Right atrium auricular region (tissue), 2 donors: ENCODE measurements around the gene SYNPO2. TPM values are rescaled to one million over a fixed set of nuclear protein-coding genes. Genes with fewer than 3 reads are reported as not detected.

ENCODE experiments used
- DNase-seq: peaks from one replicate; pipeline ENCODE4 v3.0.0-alpha.2; 2019; ENCODE audit warnings: low spot score
- H3K27ac ChIP-seq, 2 donors: fragments of 200-600 bp; sonication (generic); 1 replicate in 1 of 2; 2 replicates in 1 of 2; pipeline ENCODE4 v1.5.1; 2016 to 2019
- H3K27me3 ChIP-seq, 2 donors: fragments of 200-600 bp; sonication (generic); one replicate each; pipeline versions ENCODE4 v1.5.1 to v1.6.0; 2017 to 2019
- H3K36me3 ChIP-seq: fragments of 200-600 bp; sonication (generic); one replicate; pipeline ENCODE4 v1.5.1; 2016
- H3K4me1 ChIP-seq, 2 donors: fragments of 200-600 bp; sonication (generic); one replicate each; pipeline versions ENCODE4 v1.5.1 to v1.6.0; 2017 to 2019
- H3K4me3 ChIP-seq, 2 donors: fragments of 200-600 bp; sonication (generic); 1 replicate in 1 of 2; 2 replicates in 1 of 2; pipeline ENCODE4 v1.5.1; 2017 to 2019; ENCODE audit warnings: mild to moderate bottlenecking in 1 of 2, moderate library complexity in 1 of 2
- H3K9me3 ChIP-seq, 2 donors: fragments of 200-600 bp; sonication (generic); one replicate each; pipeline ENCODE4 v1.5.1; 2019
- total RNA-seq, 2 donors: library from RNA; depleted of rRNA; stranded (reverse); fragments of >200 nt; gene quantifications; one replicate each; pipeline ENCODE4 v1.1.0, GENCODE V29; 2016
- TF ChIP-seq, protein P1 (sequence below), 2 donors: fragments of 200-600 bp; sonication (generic); IDR thresholded peaks; one replicate each; pipeline ENCODE4 v1.5.1; 2019; ENCODE audit warnings: antibody characterized with exemption in 2 of 2

Gene SYNPO2, protein sequence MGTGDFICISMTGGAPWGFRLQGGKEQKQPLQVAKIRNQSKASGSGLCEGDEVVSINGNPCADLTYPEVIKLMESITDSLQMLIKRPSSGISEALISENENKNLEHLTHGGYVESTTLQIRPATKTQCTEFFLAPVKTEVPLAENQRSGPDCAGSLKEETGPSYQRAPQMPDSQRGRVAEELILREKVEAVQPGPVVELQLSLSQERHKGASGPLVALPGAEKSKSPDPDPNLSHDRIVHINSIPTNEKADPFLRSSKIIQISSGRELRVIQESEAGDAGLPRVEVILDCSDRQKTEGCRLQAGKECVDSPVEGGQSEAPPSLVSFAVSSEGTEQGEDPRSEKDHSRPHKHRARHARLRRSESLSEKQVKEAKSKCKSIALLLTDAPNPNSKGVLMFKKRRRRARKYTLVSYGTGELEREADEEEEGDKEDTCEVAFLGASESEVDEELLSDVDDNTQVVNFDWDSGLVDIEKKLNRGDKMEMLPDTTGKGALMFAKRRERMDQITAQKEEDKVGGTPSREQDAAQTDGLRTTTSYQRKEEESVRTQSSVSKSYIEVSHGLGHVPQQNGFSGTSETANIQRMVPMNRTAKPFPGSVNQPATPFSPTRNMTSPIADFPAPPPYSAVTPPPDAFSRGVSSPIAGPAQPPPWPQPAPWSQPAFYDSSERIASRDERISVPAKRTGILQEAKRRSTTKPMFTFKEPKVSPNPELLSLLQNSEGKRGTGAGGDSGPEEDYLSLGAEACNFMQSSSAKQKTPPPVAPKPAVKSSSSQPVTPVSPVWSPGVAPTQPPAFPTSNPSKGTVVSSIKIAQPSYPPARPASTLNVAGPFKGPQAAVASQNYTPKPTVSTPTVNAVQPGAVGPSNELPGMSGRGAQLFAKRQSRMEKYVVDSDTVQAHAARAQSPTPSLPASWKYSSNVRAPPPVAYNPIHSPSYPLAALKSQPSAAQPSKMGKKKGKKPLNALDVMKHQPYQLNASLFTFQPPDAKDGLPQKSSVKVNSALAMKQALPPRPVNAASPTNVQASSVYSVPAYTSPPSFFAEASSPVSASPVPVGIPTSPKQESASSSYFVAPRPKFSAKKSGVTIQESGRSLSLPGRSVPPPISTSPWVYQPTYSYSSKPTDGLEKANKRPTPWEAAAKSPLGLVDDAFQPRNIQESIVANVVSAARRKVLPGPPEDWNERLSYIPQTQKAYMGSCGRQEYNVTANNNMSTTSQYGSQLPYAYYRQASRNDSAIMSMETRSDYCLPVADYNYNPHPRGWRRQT
- 100 to 1,000 TPM in 1 of 2 donors, 10 to 100 TPM in 1; 85.3 to 152 TPM for total RNA-seq

GRCh38 chr4:118888666-118889311 lies at the start of gene SYNPO2:
Gene SYNPO2 (plus strand): TSS chr4:118888854. CDS start chr4:118889037, 183 bp downstream.
- H3K36me3 ChIP-seq = no peaks in the 10 kb centered on the region
- H3K27me3 ChIP-seq = no peaks in the 10 kb centered on the region
- TF ChIP-seq, protein P1, sequence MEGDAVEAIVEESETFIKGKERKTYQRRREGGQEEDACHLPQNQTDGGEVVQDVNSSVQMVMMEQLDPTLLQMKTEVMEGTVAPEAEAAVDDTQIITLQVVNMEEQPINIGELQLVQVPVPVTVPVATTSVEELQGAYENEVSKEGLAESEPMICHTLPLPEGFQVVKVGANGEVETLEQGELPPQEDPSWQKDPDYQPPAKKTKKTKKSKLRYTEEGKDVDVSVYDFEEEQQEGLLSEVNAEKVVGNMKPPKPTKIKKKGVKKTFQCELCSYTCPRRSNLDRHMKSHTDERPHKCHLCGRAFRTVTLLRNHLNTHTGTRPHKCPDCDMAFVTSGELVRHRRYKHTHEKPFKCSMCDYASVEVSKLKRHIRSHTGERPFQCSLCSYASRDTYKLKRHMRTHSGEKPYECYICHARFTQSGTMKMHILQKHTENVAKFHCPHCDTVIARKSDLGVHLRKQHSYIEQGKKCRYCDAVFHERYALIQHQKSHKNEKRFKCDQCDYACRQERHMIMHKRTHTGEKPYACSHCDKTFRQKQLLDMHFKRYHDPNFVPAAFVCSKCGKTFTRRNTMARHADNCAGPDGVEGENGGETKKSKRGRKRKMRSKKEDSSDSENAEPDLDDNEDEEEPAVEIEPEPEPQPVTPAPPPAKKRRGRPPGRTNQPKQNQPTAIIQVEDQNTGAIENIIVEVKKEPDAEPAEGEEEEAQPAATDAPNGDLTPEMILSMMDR (IDR thresholded peaks at IDR 0.05) = no peak
- peak within 1 kb of the TSS; percentile 68 to 71 for H3K4me3 ChIP-seq
- no peaks in the 10 kb centered on the region for H3K9me3 ChIP-seq
- DNase-seq = peak; percentile 91
- H3K4me1 ChIP-seq = peaks cover 0 to 16% of the 10 kb centered on the region in 2 donors
- peak within 1 kb of the TSS; percentile 84 to 91 for H3K27ac ChIP-seq

- Histone ChIP-seq H3K4me3 (no peak overlapping the region), H3K36me3 (no peaks in the 10 kb centered on the region), H3K9me3 (no peaks in the 10 kb centered on the region), H3K27me3 (no peaks in the 10 kb centered on the region), H3K27ac (no peak overlapping the region), H3K4me1 (peaks cover 0 to 12% of the 10 kb centered on the region in 2 donors)
- TF ChIP-seq, protein P1 (IDR thresholded peaks at IDR 0.05) = no peak
- DNase-seq = no peak
These were observed 49.3 kb upstream of the SYNPO2 start for GRCh38 chr4:118839221-118839927.

DNA sequence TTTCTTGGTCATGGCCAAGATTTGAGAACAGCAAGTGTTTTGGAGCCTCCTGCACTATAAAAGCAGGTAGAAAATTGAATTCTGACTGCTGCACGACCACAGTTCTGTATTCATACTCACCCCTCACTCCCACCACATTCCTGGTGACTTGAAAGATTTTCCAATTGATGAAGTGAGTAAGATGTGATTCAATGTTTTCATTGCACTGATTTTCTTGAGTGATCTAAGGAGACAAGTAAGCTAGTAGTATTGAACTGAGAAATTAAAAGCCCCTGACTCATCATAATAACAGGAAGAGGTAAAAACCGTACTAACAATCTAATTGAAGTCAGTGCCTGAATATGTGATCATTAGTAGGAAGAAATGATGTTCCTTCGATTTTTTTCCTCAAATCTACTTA lies 46.6 kb upstream of the SYNPO2 start:
- H3K36me3 ChIP-seq = no peaks in the 10 kb centered on the region
- TF ChIP-seq, protein P1 (IDR thresholded peaks at IDR 0.05) = no peak
- DNase-seq = no peak
- H3K4me3 ChIP-seq = no peak overlapping the region
- H3K27ac ChIP-seq = no peak overlapping the region
- H3K9me3 ChIP-seq = no peaks in the 10 kb centered on the region
- peaks cover 0 to under 1% of the 10 kb centered on the region in 2 donors for H3K4me1 ChIP-seq
- H3K27me3 ChIP-seq = no peaks in the 10 kb centered on the region

DNA sequence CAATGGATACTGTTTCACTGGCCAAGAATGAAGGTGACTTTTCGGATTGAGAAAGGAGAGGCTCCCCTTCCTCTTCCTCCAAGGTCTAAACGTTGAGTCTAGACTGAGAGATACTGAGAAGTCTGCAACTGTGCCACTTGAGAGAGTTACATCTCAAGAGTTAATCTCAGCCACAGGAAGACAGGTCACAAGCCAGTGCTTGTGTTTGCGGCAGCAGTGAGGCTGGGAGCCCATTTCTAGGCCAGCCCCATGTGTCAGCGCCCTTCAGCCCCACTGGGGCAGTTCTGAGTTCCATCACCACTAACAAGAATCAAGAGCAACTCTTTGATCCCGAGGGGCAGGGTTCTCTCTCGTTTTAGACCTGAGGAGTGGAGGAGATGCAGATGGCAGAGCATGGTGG lies 45.4 kb upstream of the SYNPO2 start:
- H3K4me3 ChIP-seq = no peak overlapping the region
- no peaks in the 10 kb centered on the region for H3K4me1 ChIP-seq
- no peak overlapping the region for H3K27ac ChIP-seq
- H3K36me3 ChIP-seq = no peaks in the 10 kb centered on the region
- TF ChIP-seq, protein P1 (IDR thresholded peaks at IDR 0.05) = no peak
- no peaks in the 10 kb centered on the region for H3K27me3 ChIP-seq
- no peaks in the 10 kb centered on the region for H3K9me3 ChIP-seq
- DNase-seq = no peak
